A549 (cell line): ENCODE results near the gene SEPHS1. TPM values are rescaled to one million over a fixed set of nuclear protein-coding genes. Genes with fewer than 3 reads are reported as not detected.

ENCODE experiments used
- ATAC-seq, 2 experiments: fragments of 200-7000 bp in 1 of 2; fragments of >200 bp in 1 of 2; cut with Nextera tagmentation in 1 of 2; cut with Tn5 transposase in 1 of 2; 3 replicates each; pipeline versions ENCODE4 v1.8.0 to v1.9.1; 2018 to 2020; ENCODE audit warnings: mild to moderate bottlenecking in 1 of 2, moderate library complexity in 1 of 2
- CTCF ChIA-PET: fragments of 300-600 bp; sonication (Branson Sonifier 250); formaldehyde crosslinking; extraction: SDS; loops from one replicate; lab custom pipeline; 2021; ENCODE audit warnings: antibody characterized with exemption, inconsistent platforms; lab: Yijun Ruan, JAX
- POLR2A ChIA-PET: fragments of 350-600 bp; formaldehyde crosslinking; extraction: SDS; loops from one replicate; lab custom pipeline; 2021; ENCODE audit warnings: antibody characterized with exemption, inconsistent platforms; lab: Yijun Ruan, JAX
- DNase-seq, 2 experiments: peaks; one replicate each; pipeline versions ENCODE4 v3.0.0 to v3.0.0-alpha.2; 2011 to 2016; ENCODE audit warnings: low read depth in 1 of 2, low spot score in 1 of 2
- FAIRE-seq: peaks from 2 replicates; lab custom pipeline; 2011; peaks lifted over from hg19 to GRCh38; lab: Jason Lieb, UNC
- H3K27ac ChIP-seq, 2 experiments: fragments of >200 bp; sonication (Bioruptor Twin); formaldehyde crosslinking; 3 replicates each; pipeline ENCODE4 v1.5.1; 2016 to 2017
- H3K4me1 ChIP-seq: fragments of >200 bp; sonication (Bioruptor Twin); formaldehyde crosslinking; 3 replicates; pipeline ENCODE4 v1.6.1; 2016
- H3K4me2 ChIP-seq: fragments of >200 bp; sonication (Bioruptor Twin); formaldehyde crosslinking; 3 replicates; pipeline ENCODE4 v1.6.1; 2016
- H3K4me3 ChIP-seq: fragments of >200 bp; sonication (Bioruptor Twin); formaldehyde crosslinking; 3 replicates; pipeline ENCODE4 v1.5.1; 2016
- H3K9me3 ChIP-seq: fragments of >200 bp; sonication (Bioruptor Twin); formaldehyde crosslinking; 3 replicates; pipeline ENCODE4 v1.6.1; 2016
- ATOH8 ChIP-seq: fragments of 250-450 bp; sonication (Bioruptor Pico); IDR thresholded peaks from 2 replicates; pipeline ENCODE4 v1.5.0; 2020; ENCODE audit warnings: low read depth, mild to moderate bottlenecking, moderate library complexity
- CBX2 ChIP-seq: fragments of 200-600 bp; sonication (generic); IDR thresholded peaks from 2 replicates; pipeline ENCODE4 v1.6.1; 2016; ENCODE audit warnings: low read depth, mild to moderate bottlenecking, borderline replicate concordance
- CHD2 ChIP-seq: fragments of 150-350 bp; IDR thresholded peaks from 2 replicates; pipeline ENCODE4 v1.6.1; 2014; ENCODE audit warnings: low read length; ENCODE audit not compliant: partially characterized antibody
- EHF ChIP-seq: fragments of 250-450 bp; sonication (Bioruptor Pico); IDR thresholded peaks from 2 replicates; pipeline ENCODE4 v1.5.0; 2020; ENCODE audit warnings: mild to moderate bottlenecking
- ESRRA ChIP-seq: fragments of 150-350 bp; IDR thresholded peaks from 2 replicates; pipeline ENCODE4 v1.6.1; 2014; ENCODE audit warnings: mild to moderate bottlenecking, low read length, borderline replicate concordance
- HEYL ChIP-seq: fragments of 250-450 bp; sonication (Bioruptor Pico); IDR thresholded peaks from 2 replicates; pipeline ENCODE4 v1.8.0; 2021; ENCODE audit warnings: mild to moderate bottlenecking, moderate library complexity
- HOXA7 ChIP-seq: fragments of 250-450 bp; sonication (Bioruptor Pico); IDR thresholded peaks from 2 replicates; pipeline ENCODE4 v1.5.0; 2020; ENCODE audit warnings: mild to moderate bottlenecking, moderate library complexity
- HOXB13 ChIP-seq: fragments of 250-450 bp; sonication (Bioruptor Pico); IDR thresholded peaks from 2 replicates; pipeline ENCODE4 v1.5.0; 2020; ENCODE audit warnings: low read depth, mild to moderate bottlenecking, moderate library complexity
- KDM5A ChIP-seq: fragments of 200-600 bp; sonication (generic); IDR thresholded peaks from 2 replicates; pipeline ENCODE4 v1.6.1; 2016; ENCODE audit warnings: antibody characterized with exemption, mild to moderate bottlenecking
- MAZ ChIP-seq: fragments of 150-350 bp; IDR thresholded peaks from 2 replicates; pipeline ENCODE4 v1.6.1; 2014; ENCODE audit warnings: antibody characterized with exemption, low read depth, low read length, borderline replicate concordance
- MYC ChIP-seq: IDR thresholded peaks from 2 replicates; pipeline ENCODE4 v1.6.1; 2012; ENCODE audit warnings: mild to moderate bottlenecking, inconsistent platforms, low read length, improper control_type of control experiment, borderline replicate concordance
- RAD21 ChIP-seq, 2 experiments: fragments of >200 bp in 1 of 2; sonication (Bioruptor Twin) in 1 of 2; formaldehyde crosslinking in 1 of 2; IDR thresholded peaks in 1 of 2; conservative IDR thresholded peaks in 1 of 2; 2 replicates in 1 of 2; 3 replicates in 1 of 2; pipeline ENCODE4 v1.6.1; 2012 to 2018; ENCODE audit warnings: inconsistent platforms in 1 of 2
- REST ChIP-seq: fragments of 200-600 bp; sonication (generic); IDR thresholded peaks from 2 replicates; pipeline ENCODE4 v1.6.1; 2016; ENCODE audit warnings: antibody characterized with exemption, mild to moderate bottlenecking, moderate library complexity
- WGBS: methylation state at CpG from one replicate; pipeline ENCODE4 v1.1.6; 2017; ENCODE audit errors: missing lambda C conversion rate; 5-methylcytosine and 5-hydroxymethylcytosine counted together
- polyA plus RNA-seq, 4 experiments: library from polyadenylated mRNA; depleted of rRNA in 3 of 4; stranded (reverse); fragments of >200 nt; fragmentation: RNase III in 1 of 4; extraction: RNeasy Plus Mini Kit Qiagen cat#74134 plus additional on column Dnase treatment in 1 of 4; gene quantifications; 2 replicates in 3 of 4; 3 replicates in 1 of 4; pipeline ENCODE4 v1.2.3, GENCODE V29; 2011 to 2017

Gene SEPHS1
- polyA plus RNA-seq, 2 of the 4 experiments (the other 2 are of a cell fraction): 71.4 to 124 TPM

GRCh38 chr10:13346283-13347042 is 1.6 kb downstream of the SEPHS1 start:
- peaks cover 12% of the 10 kb centered on the region for H3K4me1 ChIP-seq
- H3K9me3 ChIP-seq: no peaks in the 10 kb centered on the region
- WGBS: 24% methylated on average over 18 of the region's 18 CpGs
- peak overlapping the region; percentile 98 to 100 for H3K27ac ChIP-seq
- POLR2A ChIA-PET: no interaction called here
- DNase-seq (peak in 1 of 2 experiments; percentile 28), FAIRE-seq (no peak), ATAC-seq (no peak)
- H3K4me3 ChIP-seq: peak overlapping the region; percentile 89
- CTCF ChIA-PET: no interaction called here
- peak overlapping the region; percentile 98 for H3K4me2 ChIP-seq
- no peak for TF ChIP-seq HOXB13 (CRISPR knock-in tag)
- TF ChIP-seq KDM5A: peak; percentile 25; the same call in 1 of the 2 replicates
- TF ChIP-seq, all 56 proteins: peak for 1

- ATAC-seq: no peak
- no peak for FAIRE-seq
- WGBS: 91% methylated on average over 12 of the region's 12 CpGs
Observed at GRCh38 chr10:13340626-13341376, 7.3 kb downstream of the SEPHS1 start.

GRCh38 chr10:13340068-13340467 is 8.0 kb downstream of the SEPHS1 start:
- DNase-seq (no peak), ATAC-seq (no peak), FAIRE-seq (no peak)
- no peaks in the 10 kb centered on the region for H3K9me3 ChIP-seq
- 87% methylated on average over 9 of the region's 9 CpGs for WGBS
- no peak overlapping the region for H3K27ac ChIP-seq
- no peaks in the 10 kb centered on the region for H3K4me1 ChIP-seq
- H3K4me3 ChIP-seq: no peak overlapping the region
- no peak overlapping the region for H3K4me2 ChIP-seq
- POLR2A ChIA-PET: no interaction called here
- TF ChIP-seq CHD2: no peak
- TF ChIP-seq ESRRA: no peak
- TF ChIP-seq HOXA7: no peak
- no peak for TF ChIP-seq RAD21 (conservative IDR thresholded peaks at IDR 0.05 in 1 of 2, IDR thresholded peaks at IDR 0.05 in 1 of 2)
- no peak for TF ChIP-seq EHF (CRISPR knock-in tag)
- TF ChIP-seq, all 56 proteins: peak for 0
- CTCF ChIA-PET: no interaction called here

More at GRCh38 chr10:13340626-13341376, 7.3 kb downstream of the SEPHS1 start:
- no peaks in the 10 kb centered on the region for H3K9me3 ChIP-seq
- CTCF ChIA-PET: no interaction called here
- no peak for TF ChIP-seq REST
- TF ChIP-seq MYC: no peak
- no peak for TF ChIP-seq ESRRA
- TF ChIP-seq HEYL: no peak
- TF ChIP-seq CBX2: no peak
- no peak for TF ChIP-seq MAZ
- TF ChIP-seq ATOH8: no peak
- TF ChIP-seq, all 56 proteins: peak for 0
- no peak overlapping the region for H3K27ac ChIP-seq
- no peak overlapping the region for H3K4me2 ChIP-seq
- no peak overlapping the region for H3K4me3 ChIP-seq
- DNase-seq: no peak
- H3K4me1 ChIP-seq: peaks cover under 1% of the 10 kb centered on the region; the same call in 1 of the 3 replicates
- POLR2A ChIA-PET: interaction anchor here (0.6 kb wide), 1 partner anchor 267 kb away, joined by 4 read pairs; no protein-coding TSS in a partner anchor
